ENCODE data around the gene ZNF77.
A peak's percentile ranks its signal among the peaks of the same experiment; 100 is the strongest.
"Not testable (repeated sequence)": the region's sequence is repeated elsewhere in the genome, so short reads cannot be mapped to it uniquely, and the experiment has no call there.

ZNF77 gene

DNA sequence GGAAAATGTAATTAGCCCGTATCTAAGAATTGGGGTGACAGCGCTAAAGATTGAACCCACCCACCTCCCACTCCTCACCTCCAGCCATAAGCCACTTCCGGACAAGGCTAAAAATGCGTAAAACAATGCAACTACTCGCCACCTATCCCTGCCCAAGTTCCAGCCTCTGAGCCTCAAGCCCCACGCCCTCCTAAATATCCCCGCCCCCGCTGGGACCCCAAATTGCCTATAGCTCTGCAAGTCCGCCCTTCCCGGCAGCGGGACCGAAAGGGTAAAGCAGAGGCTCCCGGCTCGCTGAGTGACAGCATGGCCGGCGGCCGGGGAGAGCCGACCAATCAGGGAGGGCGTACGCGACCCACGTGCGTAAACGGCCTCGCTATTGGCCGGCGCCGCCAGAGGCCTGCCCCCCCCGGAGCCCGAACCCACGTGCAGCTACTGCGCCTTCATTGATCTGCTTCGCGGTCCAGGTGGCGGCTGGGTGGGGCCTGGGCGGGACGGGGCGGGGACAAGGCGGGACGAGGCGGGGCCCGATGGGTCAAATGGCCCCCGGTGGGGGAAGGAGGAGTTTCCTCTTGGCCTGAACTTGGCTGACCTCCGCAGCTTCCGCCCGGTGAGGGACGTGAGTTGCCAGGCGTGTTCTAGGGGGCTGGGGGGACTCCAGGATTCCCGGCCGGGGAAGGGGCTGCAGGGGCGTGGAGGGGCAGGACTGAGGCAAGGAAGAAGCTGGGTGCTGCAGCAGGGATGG is 32.4 kb upstream of the ZNF77 start, which contains the start of gene TLE6:
Gene TLE6, plus strand, starts transcription at position 564 of the 745 bp plus-strand sequence. CDS start 670 bp downstream, outside the sequence.
- Histone ChIP-seq H4K20me1 (no peaks in the 10 kb centered on the region), H3K9ac (peak within 1 kb of the TSS; percentile 47 to 79 (median 65); a peak in 21 of 22 replicates), H3K9me3 (replicated peaks in 1 of 11) (no peaks in the 10 kb centered on the region), H3K4me1 (peaks cover 57 to 91% (median 87%) of the 10 kb centered on the region in 10 experiments), H3K4me3 (peak within 1 kb of the TSS; percentile 53 to 73 (median 60)), H3K36me3 (no peaks in the 10 kb centered on the region), H3K4me2 (peak within 1 kb of the TSS; percentile 94 to 100 (median 98)), H3K27ac (peak within 1 kb of the TSS; percentile 12 to 69 (median 52); a peak in 21 of 22 replicates), H3K27me3 (no peaks in the 10 kb centered on the region)
- TF ChIP-seq Cebpa-rat (IDR thresholded peaks at IDR 0.05) = no peak

DNA sequence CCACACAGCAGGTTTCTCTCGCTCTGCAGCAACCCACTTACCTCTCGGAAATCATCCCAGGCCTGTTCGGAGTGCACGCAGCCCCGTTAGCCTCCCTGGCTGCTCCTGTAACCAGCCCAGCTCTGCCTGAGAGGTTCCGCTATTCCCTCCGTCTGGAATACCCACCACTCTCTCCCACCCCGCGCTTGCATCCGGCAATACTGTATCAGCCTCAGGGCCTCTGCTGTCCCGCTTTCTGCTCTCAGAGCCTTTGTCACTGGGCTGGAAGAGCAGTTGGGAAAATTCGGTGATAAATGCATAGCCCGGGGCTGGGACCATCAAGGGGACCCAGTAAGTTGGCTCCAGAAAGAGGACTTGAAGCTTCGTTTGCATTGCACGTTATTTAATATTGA is 31.8 kb upstream of the ZNF77 start:
- H3K9me3 ChIP-seq (replicated peaks in 1 of 11) = no peaks in the 10 kb centered on the region
- TF ChIP-seq Cebpa-rat (IDR thresholded peaks at IDR 0.05) = no peak
- H3K9ac ChIP-seq = peak overlapping the region; percentile 47 to 79 (median 65); a peak in 21 of 22 replicates
- no peaks in the 10 kb centered on the region for H3K27me3 ChIP-seq
- peak overlapping the region; percentile 94 to 100 (median 98) for H3K4me2 ChIP-seq
- peaks cover 63 to 91% (median 87%) of the 10 kb centered on the region in 10 experiments for H3K4me1 ChIP-seq
- H3K4me3 ChIP-seq = peak overlapping the region; percentile 53 to 73 (median 60)
- peak overlapping the region in 10 of 11 experiments; percentile 6 to 69 (median 55); a peak in 19 of 22 replicates for H3K27ac ChIP-seq
- no peaks in the 10 kb centered on the region for H4K20me1 ChIP-seq
- H3K36me3 ChIP-seq = no peaks in the 10 kb centered on the region

DNA sequence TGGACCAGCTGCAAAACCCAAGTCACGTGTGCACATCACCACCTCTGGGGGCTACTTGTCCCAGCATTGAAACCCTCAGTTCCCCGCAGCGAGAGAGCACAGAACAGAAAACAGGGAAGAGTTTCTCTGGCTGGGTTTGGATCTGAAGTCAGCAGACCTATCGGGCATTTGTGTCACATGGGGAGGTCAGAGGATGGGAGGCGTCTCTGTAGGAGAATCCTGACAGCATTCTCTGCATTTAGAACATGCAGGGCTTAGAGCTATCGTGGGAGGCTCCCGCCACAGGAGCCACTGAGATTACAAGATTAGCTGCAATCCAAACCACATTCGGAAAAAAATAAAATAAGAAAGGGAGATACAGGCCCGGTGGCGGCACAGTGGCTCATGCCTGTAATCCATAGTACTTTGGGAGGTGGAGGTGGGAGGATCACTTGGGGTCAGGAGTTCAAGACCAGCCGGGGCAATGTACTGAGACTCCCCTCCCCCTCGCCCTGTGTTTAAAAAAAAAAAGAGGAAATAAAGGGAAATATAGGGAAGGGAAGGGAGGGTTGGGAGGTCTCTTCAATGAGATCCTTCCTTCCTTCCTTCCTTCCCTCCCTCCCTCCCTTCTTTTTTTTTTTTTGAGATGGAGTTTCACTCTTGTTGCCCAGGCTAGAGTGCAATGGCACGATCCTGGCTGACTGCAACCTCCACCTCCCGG is 29.7 kb upstream of the ZNF77 start:
- TF ChIP-seq Cebpa-rat (IDR thresholded peaks at IDR 0.05) = 0 out of 22 replicates have a peak, but pooled peaks of 1 of the 11 experiments have one; percentile 20
- H4K20me1 ChIP-seq = no peaks in the 10 kb centered on the region
- peak overlapping the region; percentile 94 to 100 (median 98) for H3K4me2 ChIP-seq
- H3K9ac ChIP-seq = peak overlapping the region in 10 of 11 experiments; percentile 15 to 53 (median 42); a peak in 9 of 22 replicates
- H3K9me3 ChIP-seq (replicated peaks in 1 of 11) = no peaks in the 10 kb centered on the region
- H3K4me3 ChIP-seq = peak overlapping the region in 2 of 10 experiments; percentile 1 to 15; a peak in 3 of 20 replicates
- no peaks in the 10 kb centered on the region for H3K36me3 ChIP-seq
- no peaks in the 10 kb centered on the region for H3K27me3 ChIP-seq
- H3K4me1 ChIP-seq = peaks cover 77 to 94% (median 89%) of the 10 kb centered on the region in 10 experiments
- peak overlapping the region; percentile 19 to 59 (median 45); a peak in 16 of 22 replicates for H3K27ac ChIP-seq

DNA sequence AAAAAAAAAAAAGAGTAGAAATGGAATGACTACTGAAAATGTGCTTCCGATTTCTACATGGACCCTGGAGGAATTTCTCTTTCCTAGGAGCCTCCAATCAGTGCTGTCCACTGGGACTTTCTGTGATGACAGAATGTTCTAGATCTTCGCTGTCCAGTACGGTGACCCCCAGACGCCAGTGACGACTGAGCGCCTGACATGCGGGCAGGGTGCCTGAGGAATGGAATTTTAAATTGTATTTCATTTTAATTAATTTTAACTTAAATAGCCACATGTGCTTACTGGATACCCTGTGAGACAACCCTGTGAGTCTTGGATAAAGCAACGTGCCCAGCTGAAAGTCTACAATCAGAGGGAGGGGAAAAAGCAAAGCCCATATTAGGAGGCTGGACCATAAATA is 28.5 kb upstream of the ZNF77 start:
- no peak for TF ChIP-seq Cebpa-rat (IDR thresholded peaks at IDR 0.05)
- no peak overlapping the region for H3K4me3 ChIP-seq
- H3K27ac ChIP-seq = peak overlapping the region in 1 of 11 experiments; percentile 64; a peak in 1 of 22 replicates
- no peaks in the 10 kb centered on the region for H3K9me3 ChIP-seq (replicated peaks in 1 of 11)
- H3K36me3 ChIP-seq = no peaks in the 10 kb centered on the region
- H4K20me1 ChIP-seq = no peaks in the 10 kb centered on the region
- no peaks in the 10 kb centered on the region for H3K27me3 ChIP-seq
- H3K4me1 ChIP-seq = peaks cover 85 to 97% (median 96%) of the 10 kb centered on the region in 10 experiments
- no peak overlapping the region for H3K9ac ChIP-seq
- H3K4me2 ChIP-seq = peak overlapping the region; percentile 78 to 100 (median 97); a peak in 12 of 22 replicates

DNA sequence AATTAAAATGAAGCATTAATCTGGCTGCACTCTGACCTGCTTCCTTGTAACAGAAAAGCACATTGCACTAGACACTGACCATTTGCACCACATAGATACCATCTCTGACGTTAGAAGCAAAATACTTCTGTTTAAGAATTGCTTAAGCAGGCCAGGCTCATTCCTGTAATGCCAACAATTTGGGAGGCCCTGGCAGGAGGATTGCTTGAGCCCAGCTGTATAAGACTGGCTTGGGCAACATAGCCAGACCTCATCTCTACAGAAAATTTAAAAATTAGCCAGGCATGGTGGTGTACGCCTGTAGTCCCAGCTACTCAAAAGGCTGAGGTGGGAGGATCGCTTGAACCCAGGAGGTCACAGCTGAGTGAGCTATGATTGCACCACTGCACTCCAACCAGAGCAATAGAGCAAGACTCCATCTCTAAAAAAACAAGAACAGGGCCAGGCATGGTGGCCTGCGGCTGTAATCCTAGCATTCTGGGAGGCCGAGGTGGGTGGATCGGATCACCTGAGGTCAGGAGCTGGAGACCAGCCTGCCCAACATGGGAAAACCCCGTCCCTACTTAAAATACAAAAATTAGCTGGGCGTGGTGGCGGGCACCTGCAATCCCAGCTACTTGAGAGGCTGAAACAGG is 25.5 kb upstream of the ZNF77 start:
- TF ChIP-seq Cebpa-rat (IDR thresholded peaks at IDR 0.05) = peak in 3 of 11 experiments; percentile 27 to 43 (median 37); a peak in 4 of 22 replicates
- Histone ChIP-seq H3K4me1 (peaks cover 67 to 94% (median 86%) of the 10 kb centered on the region in 10 experiments), H4K20me1 (no peaks in the 10 kb centered on the region), H3K4me3 (no peak overlapping the region), H3K9me3 (replicated peaks in 1 of 11) (peaks cover 0 to 2% (median 0%) of the 10 kb centered on the region in 11 experiments; a peak in 1 of 22 replicates), H3K36me3 (no peaks in the 10 kb centered on the region), H3K4me2 (peak overlapping the region in 9 of 11 experiments; percentile 41 to 98 (median 79); a peak in 17 of 22 replicates), H3K27ac (peak overlapping the region in 4 of 11 experiments; percentile 11 to 31 (median 23); a peak in 5 of 22 replicates), H3K27me3 (no peaks in the 10 kb centered on the region), H3K9ac (no peak overlapping the region)

DNA sequence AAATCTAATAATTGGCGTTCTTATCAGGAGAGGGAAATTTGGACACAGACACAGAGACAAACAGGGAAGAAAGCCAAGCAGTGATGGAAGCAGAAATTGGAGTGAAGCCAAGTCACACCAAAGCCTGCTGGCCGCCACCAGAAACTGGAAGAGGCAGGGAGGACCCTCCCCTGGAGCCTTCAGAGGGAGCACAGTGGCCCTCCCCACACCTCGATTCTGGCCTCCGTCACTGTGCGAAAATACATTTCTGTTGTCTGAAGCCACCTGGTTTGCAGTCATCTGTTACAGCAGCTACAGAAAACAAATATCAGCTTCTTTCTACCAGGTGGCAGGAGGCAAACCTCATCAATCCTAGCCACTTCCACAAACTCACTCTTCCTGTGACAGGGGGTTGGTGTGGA is 24.3 kb upstream of the ZNF77 start:
- peaks cover 55 to 88% (median 75%) of the 10 kb centered on the region in 10 experiments for H3K4me1 ChIP-seq
- TF ChIP-seq Cebpa-rat (IDR thresholded peaks at IDR 0.05) = no peak
- H3K27ac ChIP-seq = peak overlapping the region in 7 of 11 experiments; percentile 36 to 57 (median 50); a peak in 13 of 22 replicates
- no peak overlapping the region for H3K4me3 ChIP-seq
- H3K9ac ChIP-seq = peak overlapping the region in 5 of 11 experiments; percentile 5 to 58 (median 24); a peak in 7 of 22 replicates
- peak overlapping the region; percentile 55 to 98 (median 67) for H3K4me2 ChIP-seq
- no peaks in the 10 kb centered on the region for H4K20me1 ChIP-seq
- no peaks in the 10 kb centered on the region for H3K27me3 ChIP-seq
- no peaks in the 10 kb centered on the region for H3K36me3 ChIP-seq
- H3K9me3 ChIP-seq (replicated peaks in 1 of 11) = peaks cover 0 to 10% (median 0%) of the 10 kb centered on the region in 11 experiments; a peak in 4 of 22 replicates

DNA sequence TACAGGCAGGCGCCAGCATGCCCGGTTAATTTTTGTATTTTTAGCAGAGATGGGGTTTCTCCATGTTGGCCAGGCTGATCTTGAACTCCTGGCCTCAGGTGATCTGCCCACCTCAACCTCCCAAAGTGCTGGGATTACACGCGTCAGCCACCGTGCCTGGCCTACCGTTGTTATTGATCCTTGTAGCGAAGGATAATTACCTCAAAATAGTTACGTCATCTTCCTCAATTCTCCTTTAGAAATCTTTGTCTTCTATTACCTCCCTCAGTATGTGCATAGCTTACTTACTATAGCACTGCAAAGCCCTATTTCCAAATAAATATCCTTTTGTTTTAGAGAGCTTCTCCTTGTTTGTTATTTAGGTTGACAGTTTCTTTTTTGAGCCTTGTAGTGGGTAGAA is 23.2 kb upstream of the ZNF77 start:
- no peak overlapping the region for H3K9ac ChIP-seq
- no peaks in the 10 kb centered on the region for H3K27me3 ChIP-seq
- H3K27ac ChIP-seq = peak overlapping the region in 1 of 11 experiments; percentile 50; a peak in 1 of 22 replicates
- no peak for TF ChIP-seq Cebpa-rat (IDR thresholded peaks at IDR 0.05)
- no peaks in the 10 kb centered on the region for H4K20me1 ChIP-seq
- no peak overlapping the region for H3K4me3 ChIP-seq
- peaks cover 0 to 10% (median 0%) of the 10 kb centered on the region in 11 experiments; a peak in 4 of 22 replicates for H3K9me3 ChIP-seq (replicated peaks in 1 of 11)
- H3K4me2 ChIP-seq = peak overlapping the region in 7 of 11 experiments; percentile 55 to 98 (median 79); a peak in 8 of 22 replicates
- peaks cover 44 to 83% (median 72%) of the 10 kb centered on the region in 10 experiments for H3K4me1 ChIP-seq
- no peaks in the 10 kb centered on the region for H3K36me3 ChIP-seq

DNA sequence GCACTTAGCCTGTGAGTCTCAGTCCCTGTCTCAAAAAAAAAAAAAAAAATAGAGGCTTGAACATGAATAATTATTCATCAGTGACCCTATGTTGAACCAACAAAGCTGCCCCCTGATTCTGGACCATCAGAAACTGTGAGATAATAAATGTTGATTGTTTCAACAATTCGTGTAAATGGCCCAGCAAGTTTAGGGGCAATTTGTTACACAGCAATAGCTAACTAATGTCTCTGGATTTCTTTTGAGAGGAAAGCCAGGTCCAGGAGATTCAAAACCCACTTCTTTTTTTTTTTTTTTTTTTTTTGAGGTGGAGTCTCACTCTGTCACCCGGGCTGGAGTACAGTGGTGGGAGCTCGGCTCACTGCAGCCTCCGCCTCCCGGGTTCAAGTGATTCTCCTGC is 20.1 kb upstream of the ZNF77 start:
- H3K36me3 ChIP-seq = no peaks in the 10 kb centered on the region
- no peak overlapping the region for H3K4me2 ChIP-seq
- H3K9ac ChIP-seq = no peak overlapping the region
- H3K27ac ChIP-seq = no peak overlapping the region
- no peak for TF ChIP-seq Cebpa-rat (IDR thresholded peaks at IDR 0.05)
- H3K4me1 ChIP-seq = peaks cover 17 to 71% (median 58%) of the 10 kb centered on the region in 10 experiments
- no peaks in the 10 kb centered on the region for H4K20me1 ChIP-seq
- no peak overlapping the region for H3K4me3 ChIP-seq
- no peaks in the 10 kb centered on the region for H3K27me3 ChIP-seq
- peaks cover 0 to 10% (median 0%) of the 10 kb centered on the region in 11 experiments; a peak in 4 of 22 replicates for H3K9me3 ChIP-seq (replicated peaks in 1 of 11)

DNA sequence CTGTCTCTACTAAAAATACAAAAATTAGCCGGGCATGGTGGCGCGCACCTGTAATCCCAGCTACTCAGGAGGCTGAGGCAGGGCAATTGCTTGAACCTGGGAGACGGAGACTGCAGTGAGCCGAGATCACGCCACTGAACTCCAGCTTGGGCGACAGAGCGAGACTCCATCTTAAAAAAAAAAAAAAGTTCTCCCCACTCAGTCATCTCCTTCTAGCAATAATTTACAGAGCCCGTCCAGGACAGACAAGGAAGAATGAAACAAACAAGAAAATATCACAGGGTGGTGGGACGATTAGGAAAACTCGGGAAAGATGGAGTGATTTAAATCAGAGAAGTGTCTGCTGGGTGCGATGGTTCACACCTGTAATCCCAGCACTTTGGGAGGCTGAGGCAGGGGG is 18.9 kb upstream of the ZNF77 start:
- H3K9ac ChIP-seq; H3K27ac ChIP-seq; H3K9me3 ChIP-seq (replicated peaks in 1 of 11); H3K4me3 ChIP-seq; H3K36me3 ChIP-seq; H3K27me3 ChIP-seq; H4K20me1 ChIP-seq: not testable (repeated sequence)
- Histone ChIP-seq H3K4me2 (peak overlapping the region in 2 of 11 experiments; percentile 6 to 9; a peak in 1 of 22 replicates), H3K4me1 (peaks cover 9 to 70% (median 53%) of the 10 kb centered on the region in 10 experiments)

Data from BLaER1 treated with 17β-estradiol and CSF1 and Interleukin-3, amounts not matched to agents 10 nM and 100 nM (cell line).